ENCODE results near the gene LRIT3. TPM values are rescaled to one million over a fixed set of nuclear protein-coding genes. Genes with fewer than 3 reads are reported as not detected.

The LRIT3 gene
- total RNA-seq, 1 donor from 2014 or later, result 0.15 TPM

DNA sequence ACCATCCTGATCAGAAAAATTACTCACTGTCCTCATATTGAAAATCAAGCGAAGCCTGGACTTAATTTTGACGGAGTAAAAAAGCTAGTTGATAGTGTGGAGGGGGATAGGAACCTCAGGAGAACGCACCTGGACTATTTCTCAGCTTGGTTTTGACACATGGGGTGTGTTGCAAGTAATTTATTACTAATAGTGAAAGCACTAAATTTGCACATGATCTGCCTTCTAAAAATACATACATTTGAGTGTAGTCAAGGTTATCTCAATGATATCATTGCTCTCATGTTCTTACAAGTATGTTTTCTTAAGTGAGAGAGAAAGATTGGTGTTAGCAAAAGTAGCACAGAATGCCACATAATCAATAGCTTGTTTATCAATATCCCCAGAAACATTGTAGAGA lies 29.5 kb downstream of the LRIT3 start:
- Mint-ChIP-seq H3K27me3 (ENCODE audit: insufficient read depth, low read depth) (peaks cover 2% of the 10 kb centered on the region), H3K4me3 (no peak overlapping the region), H3K4me1 (no peaks in the 10 kb centered on the region), H3K27ac (no peak overlapping the region), H3K9me3 (peaks cover 8% of the 10 kb centered on the region), H3K36me3 (no peaks in the 10 kb centered on the region)
- H3K9me3 ChIP-seq (ENCODE audit: low read depth), result no peaks in the 10 kb centered on the region
- H3K36me3 ChIP-seq, result no peaks in the 10 kb centered on the region
- DNase-seq (ENCODE audit: low spot score), result no peak
- no peak for TF ChIP-seq EZH2phosphoT487 (IDR thresholded peaks at IDR 0.05)
- TF ChIP-seq, protein P1, sequence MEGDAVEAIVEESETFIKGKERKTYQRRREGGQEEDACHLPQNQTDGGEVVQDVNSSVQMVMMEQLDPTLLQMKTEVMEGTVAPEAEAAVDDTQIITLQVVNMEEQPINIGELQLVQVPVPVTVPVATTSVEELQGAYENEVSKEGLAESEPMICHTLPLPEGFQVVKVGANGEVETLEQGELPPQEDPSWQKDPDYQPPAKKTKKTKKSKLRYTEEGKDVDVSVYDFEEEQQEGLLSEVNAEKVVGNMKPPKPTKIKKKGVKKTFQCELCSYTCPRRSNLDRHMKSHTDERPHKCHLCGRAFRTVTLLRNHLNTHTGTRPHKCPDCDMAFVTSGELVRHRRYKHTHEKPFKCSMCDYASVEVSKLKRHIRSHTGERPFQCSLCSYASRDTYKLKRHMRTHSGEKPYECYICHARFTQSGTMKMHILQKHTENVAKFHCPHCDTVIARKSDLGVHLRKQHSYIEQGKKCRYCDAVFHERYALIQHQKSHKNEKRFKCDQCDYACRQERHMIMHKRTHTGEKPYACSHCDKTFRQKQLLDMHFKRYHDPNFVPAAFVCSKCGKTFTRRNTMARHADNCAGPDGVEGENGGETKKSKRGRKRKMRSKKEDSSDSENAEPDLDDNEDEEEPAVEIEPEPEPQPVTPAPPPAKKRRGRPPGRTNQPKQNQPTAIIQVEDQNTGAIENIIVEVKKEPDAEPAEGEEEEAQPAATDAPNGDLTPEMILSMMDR (IDR thresholded peaks at IDR 0.05), result no peak
- TF ChIP-seq EZH2 (IDR thresholded peaks at IDR 0.05), result no peak
- no peaks in the 10 kb centered on the region for H3K4me1 ChIP-seq
- no peaks in the 10 kb centered on the region for H3F3A ChIP-seq (ENCODE audit: low read depth)
- H3K9ac ChIP-seq, result no peak overlapping the region
- no peak overlapping the region for H3K27ac ChIP-seq
- no peaks in the 10 kb centered on the region for H4K20me1 ChIP-seq (ENCODE audit: low read depth)
- H3K4me3 ChIP-seq, result no peak overlapping the region
- no peaks in the 10 kb centered on the region for H3K79me2 ChIP-seq (ENCODE audit: low read depth)
- H2AFZ ChIP-seq (replicated peaks), result no peak overlapping the region
- H3K4me2 ChIP-seq, result no peak overlapping the region
- H3K27me3 ChIP-seq, result no peaks in the 10 kb centered on the region

DNA sequence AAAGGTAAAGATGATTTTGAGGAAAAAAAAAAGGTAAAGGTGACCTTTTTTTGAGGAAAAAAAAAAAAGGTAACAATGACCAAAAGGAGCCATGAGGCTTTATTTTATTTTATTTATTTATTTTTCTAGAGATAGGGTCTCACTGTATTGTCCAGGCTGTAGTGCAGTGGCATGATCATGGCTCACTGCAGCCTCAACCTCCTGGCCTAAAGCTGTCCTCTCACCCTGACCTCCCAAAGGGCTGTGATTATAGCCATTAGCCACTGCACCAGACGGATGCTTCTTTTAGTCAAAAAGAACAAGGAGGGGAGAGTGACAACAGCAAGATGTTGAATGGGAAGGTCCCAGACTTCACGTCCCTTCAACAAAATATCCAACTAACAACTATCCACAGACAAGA lies 30.4 kb downstream of the LRIT3 start:
- Mint-ChIP-seq H3K9me3 (peaks cover 8% of the 10 kb centered on the region), H3K4me3 (no peak overlapping the region), H3K27me3 (ENCODE audit: insufficient read depth, low read depth) (peaks cover 2% of the 10 kb centered on the region), H3K27ac (no peak overlapping the region), H3K4me1 (no peaks in the 10 kb centered on the region), H3K36me3 (no peaks in the 10 kb centered on the region)
- Histone ChIP-seq H3K27me3 (no peaks in the 10 kb centered on the region), H3K36me3 (no peaks in the 10 kb centered on the region), H3K9ac (no peak overlapping the region), H3K4me2 (no peak overlapping the region), H3K4me1 (no peaks in the 10 kb centered on the region), H2AFZ (replicated peaks) (no peak overlapping the region), H3F3A (ENCODE audit: low read depth) (no peaks in the 10 kb centered on the region), H3K9me3 (ENCODE audit: low read depth) (no peaks in the 10 kb centered on the region), H3K79me2 (ENCODE audit: low read depth) (no peaks in the 10 kb centered on the region), H3K4me3 (no peak overlapping the region), H4K20me1 (ENCODE audit: low read depth) (no peaks in the 10 kb centered on the region), H3K27ac (no peak overlapping the region)
- TF ChIP-seq, protein P1 (IDR thresholded peaks at IDR 0.05), result no peak
- TF ChIP-seq EZH2 (IDR thresholded peaks at IDR 0.05) (no peak), EZH2phosphoT487 (IDR thresholded peaks at IDR 0.05) (no peak)
- DNase-seq (ENCODE audit: low spot score), result no peak

DNA sequence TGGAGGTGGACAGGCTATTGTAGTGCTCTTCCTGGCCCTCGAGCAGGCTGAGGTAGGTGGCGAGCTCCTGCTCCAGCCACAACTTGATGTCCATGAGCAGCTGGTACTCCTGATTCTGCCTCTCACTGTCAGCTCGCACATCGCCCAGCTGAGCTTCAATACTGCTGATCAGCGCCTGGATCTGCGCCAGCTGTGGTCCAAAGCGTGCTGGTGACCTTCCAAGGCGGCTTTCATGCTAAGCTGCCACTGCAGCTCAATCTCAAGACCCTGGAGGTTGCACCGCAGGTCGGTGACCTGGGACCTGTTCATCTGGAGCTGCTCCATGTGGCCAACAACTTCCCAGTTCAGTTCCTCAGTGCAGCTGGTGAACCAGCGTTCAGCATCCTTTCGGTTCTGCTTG lies 31.2 kb downstream of the LRIT3 start:
- DNase-seq (ENCODE audit: low spot score), result no peak
- H3K79me2 ChIP-seq (ENCODE audit: low read depth), result no peaks in the 10 kb centered on the region
- H4K20me1 ChIP-seq (ENCODE audit: low read depth), result no peaks in the 10 kb centered on the region
- H3K4me3 ChIP-seq, result no peak overlapping the region
- H3K27me3 ChIP-seq, result no peaks in the 10 kb centered on the region
- H3K9me3 ChIP-seq (ENCODE audit: low read depth), result no peaks in the 10 kb centered on the region
- no peak overlapping the region for H2AFZ ChIP-seq (replicated peaks)
- Mint-ChIP-seq H3K9me3 (peaks cover 8% of the 10 kb centered on the region), H3K36me3 (no peaks in the 10 kb centered on the region), H3K27ac (no peak overlapping the region), H3K4me3 (no peak overlapping the region), H3K4me1 (no peaks in the 10 kb centered on the region), H3K27me3 (ENCODE audit: insufficient read depth, low read depth) (peaks cover 2% of the 10 kb centered on the region)
- H3K27ac ChIP-seq, result no peak overlapping the region
- no peaks in the 10 kb centered on the region for H3K36me3 ChIP-seq
- H3K4me2 ChIP-seq, result no peak overlapping the region
- H3F3A ChIP-seq (ENCODE audit: low read depth), result no peaks in the 10 kb centered on the region
- H3K9ac ChIP-seq, result no peak overlapping the region
- TF ChIP-seq, protein P1 (IDR thresholded peaks at IDR 0.05), result no peak
- no peak for TF ChIP-seq EZH2 (IDR thresholded peaks at IDR 0.05)
- no peak for TF ChIP-seq EZH2phosphoT487 (IDR thresholded peaks at IDR 0.05)
- no peaks in the 10 kb centered on the region for H3K4me1 ChIP-seq
